DMS153 treated with DMSO at 0.1 percent for 48 hours (cell line): ENCODE results near the gene TMPRSS3.

Source experiments
- DNase-seq: peaks from one replicate; lab custom pipeline; 2025; ENCODE audit not compliant: unreplicated experiment; lab: John Stamatoyannopoulos, UW

TMPRSS3 gene

GRCh38 chr21:42338729-42339715, 56.8 kb downstream of the TMPRSS3 start:
- no peak for DNase-seq

- peak; percentile 74 for DNase-seq
Measured at GRCh38 chr21:42337830-42338728, 57.8 kb downstream of the TMPRSS3 start.

GRCh38 chr21:42337276-42337675, 58.6 kb downstream of the TMPRSS3 start:
- DNase-seq: no peak

- DNase-seq: no peak
Measured at GRCh38 chr21:42336054-42336453, 59.8 kb downstream of the TMPRSS3 start.

- DNase-seq: no peak
Measured at GRCh38 chr21:42332557-42333317, 63.1 kb downstream of the TMPRSS3 start.

GRCh38 chr21:42331660-42332059, 64.2 kb downstream of the TMPRSS3 start:
- DNase-seq: no peak

GRCh38 chr21:42330380-42331371, 65.2 kb downstream of the TMPRSS3 start:
- DNase-seq: no peak

GRCh38 chr21:42324896-42325295, 71.0 kb downstream of the TMPRSS3 start:
- DNase-seq: no peak
